Lung (tissue), 12 donors: ENCODE results near the gene ISX. TPM values are rescaled to one million over a fixed set of nuclear protein-coding genes. Genes with fewer than 3 reads are reported as not detected.

Source experiments
- ATAC-seq: fragments of 200-7000 bp; cut with Tn5 transposase; one replicate; pipeline ENCODE4 v1.9.1; 2020; ENCODE audit warnings: moderate number of reproducible peaks; ENCODE audit not compliant: insufficient read depth, low FRiP score
- DNase-seq, 3 donors: peaks; one replicate each; pipeline ENCODE4 v3.0.0-alpha.2; 2013 to 2017
- H3K27ac ChIP-seq, 2 donors: one replicate each; pipeline ENCODE4 v1.5.1; 2013; ENCODE audit warnings: mild to moderate bottlenecking in 2 of 2, moderate library complexity in 2 of 2, control low read depth in 1 of 2, inconsistent platforms in 1 of 2, low read depth in 1 of 2, low read length in 1 of 2
- H3K27me3 ChIP-seq, 3 donors: one replicate each; pipeline ENCODE4 v1.5.1; 2013; ENCODE audit warnings: low read length in 2 of 3; ENCODE audit not compliant: control insufficient read depth in 3 of 3, insufficient read depth in 3 of 3
- H3K36me3 ChIP-seq, 4 donors: one replicate each; pipeline ENCODE4 v1.5.1; 2013; ENCODE audit warnings: low read length in 4 of 4, mild to moderate bottlenecking in 1 of 4, moderate library complexity in 1 of 4; ENCODE audit not compliant: control insufficient read depth in 4 of 4, insufficient read depth in 4 of 4
- H3K4me1 ChIP-seq, 5 donors: one replicate each; pipeline ENCODE4 v1.5.1; 2013; ENCODE audit warnings: low read length in 5 of 5, mild to moderate bottlenecking in 2 of 5, moderate library complexity in 1 of 5; ENCODE audit not compliant: control insufficient read depth in 5 of 5, insufficient read depth in 5 of 5
- H3K4me3 ChIP-seq: one replicate; pipeline ENCODE4 v1.5.1; 2013; ENCODE audit warnings: mild to moderate bottlenecking, control low read depth, moderate library complexity
- H3K9ac ChIP-seq, 2 donors: one replicate each; pipeline ENCODE4 v1.5.1; 2013; ENCODE audit warnings: low read length in 2 of 2, control low read depth in 1 of 2; ENCODE audit not compliant: insufficient read depth in 1 of 2
- H3K9me3 ChIP-seq, 4 donors: one replicate each; pipeline ENCODE4 v1.5.1; 2013; ENCODE audit warnings: low read length in 3 of 4, mild to moderate bottlenecking in 1 of 4, moderate library complexity in 1 of 4; ENCODE audit not compliant: control insufficient read depth in 4 of 4, insufficient read depth in 3 of 4
- CTCF ChIP-seq: IDR thresholded peaks from 2 replicates; pipeline ENCODE4 v1.5.1; 2012; ENCODE audit warnings: mild to moderate bottlenecking; ENCODE audit errors: control extremely low read depth, extremely low read depth
- WGBS, 2 donors: extraction: QIAGEN DNeasy Blood & Tissue Kit; methylation state at CpG; one replicate each; pipeline ENCODE4 v1.1.7; 2013; 5-methylcytosine and 5-hydroxymethylcytosine counted together
- polyA plus RNA-seq, 2 donors: library from polyadenylated mRNA; stranded (reverse); fragments of 200-250 nt; gene quantifications; one replicate each; pipeline ENCODE4 v1.2.1, GENCODE V29; 2013
- total RNA-seq, 2 donors: library from RNA; depleted of rRNA in 1 of 2; stranded (reverse); fragments of >200 nt in 1 of 2; gene quantifications; one replicate each; pipeline ENCODE4 v1.2.1, GENCODE V29; 2014 to 2021
- donor health status: control.
- donor health status: control.
- donor health status: Bipolar disorder and iron deficiency.
- donor health status: healthy.
- donor health status: DM: yes; HTN: yes; CAD: no.

The ISX gene
- total and polyA plus RNA-seq, 4 donors, result not detected

- Histone ChIP-seq H3K4me1 (no peaks in the 10 kb centered on the region), H3K36me3 (no peaks in the 10 kb centered on the region), H3K9me3 (peaks cover 0 to 2% (median 0%) of the 10 kb centered on the region in 4 donors), H3K27me3 (no peaks in the 10 kb centered on the region), H3K27ac (no peak overlapping the region), H3K4me3 (no peak overlapping the region), H3K9ac (no peak overlapping the region)
- DNase-seq (no peak), ATAC-seq (no peak)
- WGBS, 2 donors, result 45 to 58% methylated on average over 3 of the region's 3 CpGs
- TF ChIP-seq CTCF, result no peak
Measured at GRCh38 chr22:35032571-35032970, 33.4 kb upstream of the ISX start.

- no peaks in the 10 kb centered on the region for H3K4me1 ChIP-seq
- H3K9ac ChIP-seq, result no peak overlapping the region
- no peak overlapping the region for H3K4me3 ChIP-seq
- TF ChIP-seq CTCF, result no peak
- no peak overlapping the region for H3K27ac ChIP-seq
- no peaks in the 10 kb centered on the region for H3K27me3 ChIP-seq
- ATAC-seq (no peak), DNase-seq (no peak)
- WGBS, 2 donors, result 70 to 81% methylated on average over 6 of the region's 6 CpGs
- peaks cover 0 to 2% (median 0%) of the 10 kb centered on the region in 4 donors for H3K9me3 ChIP-seq
- no peaks in the 10 kb centered on the region for H3K36me3 ChIP-seq
Measured at GRCh38 chr22:35033635-35034296, 32.2 kb upstream of the ISX start.

DNA sequence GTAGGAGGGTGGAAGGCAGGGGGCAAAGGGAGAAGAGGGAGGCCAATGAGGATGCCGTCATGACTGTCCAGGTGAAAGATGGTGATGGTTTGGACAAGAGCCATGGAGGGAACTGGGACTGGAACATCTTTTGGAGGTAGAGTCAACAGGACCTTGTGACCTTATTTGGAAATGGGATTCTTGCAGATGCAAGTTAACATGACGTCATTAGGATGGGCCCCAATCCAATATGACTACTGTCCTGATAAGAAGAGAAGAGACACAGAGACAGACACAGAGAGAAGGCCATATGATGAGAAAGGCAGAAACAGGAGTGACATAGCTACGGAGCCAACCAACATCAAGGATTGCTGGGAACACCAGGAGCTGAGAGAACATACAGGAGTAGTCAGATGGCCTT is 31.0 kb upstream of the ISX start:
- 39 to 53% methylated on average over 3 of the region's 3 CpGs for WGBS, 2 donors
- DNase-seq, result no peak
- Histone ChIP-seq H3K27me3 (no peaks in the 10 kb centered on the region), H3K36me3 (no peaks in the 10 kb centered on the region), H3K27ac (no peak overlapping the region), H3K4me3 (no peak overlapping the region), H3K9ac (no peak overlapping the region), H3K9me3 (peaks cover 0 to 2% (median 0%) of the 10 kb centered on the region in 4 donors), H3K4me1 (no peaks in the 10 kb centered on the region)
- no peak for ATAC-seq
- TF ChIP-seq CTCF, result no peak

GRCh38 chr22:35037089-35037488 is 28.9 kb upstream of the ISX start:
- Histone ChIP-seq H3K4me1 (no peaks in the 10 kb centered on the region), H3K9me3 (peaks cover 0 to 2% (median 0%) of the 10 kb centered on the region in 4 donors), H3K9ac (no peak overlapping the region), H3K27me3 (no peaks in the 10 kb centered on the region), H3K27ac (no peak overlapping the region), H3K4me3 (no peak overlapping the region), H3K36me3 (no peaks in the 10 kb centered on the region)
- DNase-seq (no peak), ATAC-seq (no peak)
- no peak for TF ChIP-seq CTCF
- WGBS, 2 donors, result 54 to 59% methylated on average over 4 of the region's 4 CpGs
